Astrocyte (in vitro differentiated cells and primary cell): ENCODE results near the gene ITM2C.

Source experiments
- CTCF ChIP-seq: IDR thresholded peaks from 2 replicates; pipeline ENCODE4 v1.5.1; 2011; ENCODE audit warnings: low read depth, mild to moderate bottlenecking, inconsistent platforms, low read length, moderate library complexity; ENCODE audit not compliant: insufficient read depth
- EZH2 ChIP-seq: IDR thresholded peaks from 2 replicates; pipeline ENCODE4 v1.6.1; 2012; ENCODE audit warnings: mild to moderate bottlenecking, low read length, inconsistent platforms; ENCODE audit not compliant: insufficient read depth

GRCh38 chr2:230829293-230829692 is 35.4 kb upstream of the ITM2C start:
- no peak for TF ChIP-seq CTCF
- no peak for TF ChIP-seq EZH2
